ENCODE measurements around the gene CASP5.
"Not testable (repeated sequence)": the region's sequence is repeated elsewhere in the genome, so short reads cannot be mapped to it uniquely, and the experiment has no call there.

CASP5 gene

GRCh38 chr11:105023003-105023402 lies at the start of gene CASP5:
CASP5 (minus strand) TSS chr11:105023168; CDS start chr11:105023136, 32 bp downstream.
- DNase-seq (ENCODE audit: low spot score): no peak
- H3K27me3 Mint-ChIP-seq (ENCODE audit: low read depth): no peaks in the 10 kb centered on the region
- H3K4me1 Mint-ChIP-seq (ENCODE audit: low read depth): peaks cover 7% of the 10 kb centered on the region
- no peak within 1 kb of the TSS for H3K4me3 Mint-ChIP-seq
- no peak within 1 kb of the TSS for H3K27ac Mint-ChIP-seq
- no peaks in the 10 kb centered on the region for H3K9me3 Mint-ChIP-seq
- peaks cover 29% of the 10 kb centered on the region for H3K36me3 Mint-ChIP-seq (ENCODE audit: low read depth)

- not testable (repeated sequence) for H3K36me3 Mint-ChIP-seq (ENCODE audit: low read depth); H3K27me3 Mint-ChIP-seq (ENCODE audit: low read depth); H3K4me3 Mint-ChIP-seq; DNase-seq (ENCODE audit: low spot score); H3K9me3 Mint-ChIP-seq; H3K27ac Mint-ChIP-seq
- peaks cover 17% of the 10 kb centered on the region for H3K4me1 Mint-ChIP-seq (ENCODE audit: low read depth)
Observed at GRCh38 chr11:105072080-105072479, 49.1 kb upstream of the CASP5 start.

DNA sequence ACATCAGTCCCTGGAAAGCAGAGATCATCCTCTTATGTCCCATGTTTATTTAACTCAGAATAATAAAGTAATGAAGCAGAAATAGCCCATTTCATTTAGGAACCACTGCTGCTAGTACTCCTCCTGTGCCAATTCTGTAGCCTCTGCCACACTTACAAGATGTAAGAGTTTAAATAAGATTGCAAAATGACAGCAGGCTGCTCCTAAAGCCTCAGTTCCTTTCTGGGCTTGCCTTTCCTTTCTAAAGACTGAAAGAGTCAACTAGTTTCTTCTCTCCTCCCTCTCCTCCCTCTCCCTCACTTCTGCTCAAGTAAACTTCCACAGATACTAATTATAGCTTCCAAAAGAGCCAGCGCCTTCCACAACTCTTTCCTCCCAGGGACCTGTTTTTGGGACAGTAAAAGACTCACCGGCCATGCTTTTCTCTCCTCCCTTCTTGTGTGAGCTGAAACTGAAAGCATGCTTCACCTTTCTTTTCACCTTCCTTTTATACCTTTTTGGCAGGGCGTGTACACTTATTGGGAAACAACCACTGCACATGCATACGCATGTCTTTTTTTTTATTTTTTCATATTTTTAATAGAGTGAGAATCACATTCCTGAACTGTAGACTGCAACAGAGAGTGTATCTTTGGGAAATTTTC lies 48.2 kb upstream of the CASP5 start:
- no peaks in the 10 kb centered on the region for H3K9me3 Mint-ChIP-seq
- H3K27me3 Mint-ChIP-seq (ENCODE audit: low read depth): no peaks in the 10 kb centered on the region
- no peaks in the 10 kb centered on the region for H3K36me3 Mint-ChIP-seq (ENCODE audit: low read depth)
- peak overlapping the region; percentile 84 for H3K27ac Mint-ChIP-seq
- DNase-seq (ENCODE audit: low spot score): no peak
- H3K4me1 Mint-ChIP-seq (ENCODE audit: low read depth): peaks cover 17% of the 10 kb centered on the region
- H3K4me3 Mint-ChIP-seq: peak overlapping the region; percentile 85

DNA sequence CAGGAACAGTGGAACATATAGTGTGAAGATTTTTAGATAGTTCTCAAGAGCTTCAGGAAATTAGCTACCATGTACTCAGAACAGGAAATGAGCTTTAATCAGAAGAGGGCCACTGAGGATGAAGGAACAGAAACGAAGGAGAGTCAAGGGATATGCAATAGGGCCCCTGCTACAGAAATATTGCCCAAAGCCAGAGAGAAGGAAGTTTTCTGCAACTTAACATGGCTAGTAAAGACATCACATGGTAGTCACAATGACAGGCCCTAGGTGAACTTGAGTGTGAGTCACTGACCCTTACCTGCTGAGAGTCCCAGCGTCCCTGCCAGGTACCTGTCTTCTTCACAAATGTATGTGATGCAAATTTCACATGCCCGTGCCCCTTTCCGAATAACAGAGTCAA lies 47.3 kb upstream of the CASP5 start:
- H3K4me1 Mint-ChIP-seq (ENCODE audit: low read depth): peaks cover 17% of the 10 kb centered on the region

DNA sequence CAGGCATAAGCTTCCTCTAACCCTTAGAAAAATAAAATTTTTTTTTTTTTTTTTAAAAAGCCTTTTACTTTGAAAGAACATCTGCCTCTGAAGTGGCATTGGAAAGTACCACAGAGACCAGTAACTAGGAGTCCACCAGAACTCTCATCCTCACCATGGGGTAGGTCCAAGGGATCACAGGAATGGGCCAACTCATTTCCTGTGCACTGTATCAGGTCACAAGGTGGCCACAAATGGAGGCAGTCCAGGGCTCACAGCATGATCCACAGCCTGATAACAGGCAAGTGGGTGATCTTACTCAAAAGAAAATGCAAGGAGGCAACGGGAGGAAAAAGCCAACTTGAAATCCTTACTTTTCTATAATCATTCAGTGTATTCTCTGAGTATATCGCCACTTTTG lies 46.8 kb upstream of the CASP5 start:
- Mint-ChIP-seq H3K4me3 (peak overlapping the region; percentile 85), H3K4me1 (ENCODE audit: low read depth) (peaks cover 17% of the 10 kb centered on the region)
- H3K27me3 Mint-ChIP-seq (ENCODE audit: low read depth); H3K27ac Mint-ChIP-seq; H3K36me3 Mint-ChIP-seq (ENCODE audit: low read depth); H3K9me3 Mint-ChIP-seq; DNase-seq (ENCODE audit: low spot score): not testable (repeated sequence)

More for the DNA sequence above, 47.3 kb upstream of the CASP5 start:
- Mint-ChIP-seq H3K9me3 (no peaks in the 10 kb centered on the region), H3K4me3 (peak overlapping the region; percentile 85), H3K36me3 (ENCODE audit: low read depth) (no peaks in the 10 kb centered on the region), H3K27ac (no peak overlapping the region), H3K27me3 (ENCODE audit: low read depth) (no peaks in the 10 kb centered on the region)
- DNase-seq (ENCODE audit: low spot score): no peak

GRCh38 chr11:105063245-105063941 lies 40.4 kb upstream of the CASP5 start:
- H3K27ac Mint-ChIP-seq; H3K4me1 Mint-ChIP-seq (ENCODE audit: low read depth); H3K36me3 Mint-ChIP-seq (ENCODE audit: low read depth); H3K9me3 Mint-ChIP-seq; DNase-seq (ENCODE audit: low spot score); H3K4me3 Mint-ChIP-seq: not testable (repeated sequence)
- peaks cover 11% of the 10 kb centered on the region for H3K27me3 Mint-ChIP-seq (ENCODE audit: low read depth)

DNA sequence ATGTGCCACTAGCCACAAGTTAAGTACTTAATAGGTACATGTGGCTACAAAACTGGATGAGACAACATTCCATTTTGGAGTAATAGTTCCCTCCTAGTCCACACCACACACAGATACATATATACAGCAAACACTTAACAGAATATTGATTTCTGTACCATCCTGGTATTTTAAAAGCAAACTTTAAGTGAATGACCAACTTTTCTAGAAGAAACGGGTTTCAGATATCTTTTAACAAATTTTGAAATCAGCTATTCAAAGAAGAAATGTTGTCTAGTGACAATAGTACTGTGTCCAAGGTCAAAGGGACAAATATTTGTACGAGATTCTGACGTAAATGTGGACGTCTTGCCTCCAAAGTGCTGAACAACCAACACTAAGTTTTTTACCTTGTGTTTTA lies 34.5 kb upstream of the CASP5 start:
- H3K4me1 Mint-ChIP-seq (ENCODE audit: low read depth): peaks cover under 1% of the 10 kb centered on the region
- H3K9me3 Mint-ChIP-seq: no peaks in the 10 kb centered on the region
- no peak for DNase-seq (ENCODE audit: low spot score)
- no peaks in the 10 kb centered on the region for H3K36me3 Mint-ChIP-seq (ENCODE audit: low read depth)
- no peak overlapping the region for H3K27ac Mint-ChIP-seq
- H3K4me3 Mint-ChIP-seq: no peak overlapping the region
- H3K27me3 Mint-ChIP-seq (ENCODE audit: low read depth): peaks cover 11% of the 10 kb centered on the region

GRCh38 chr11:105056446-105056845 lies 33.5 kb upstream of the CASP5 start:
- no peak overlapping the region for H3K4me3 Mint-ChIP-seq
- peaks cover 6% of the 10 kb centered on the region for H3K27me3 Mint-ChIP-seq (ENCODE audit: low read depth)
- H3K36me3 Mint-ChIP-seq (ENCODE audit: low read depth): no peaks in the 10 kb centered on the region
- no peaks in the 10 kb centered on the region for H3K9me3 Mint-ChIP-seq
- H3K27ac Mint-ChIP-seq: no peak overlapping the region
- peaks cover 3% of the 10 kb centered on the region for H3K4me1 Mint-ChIP-seq (ENCODE audit: low read depth)
- DNase-seq (ENCODE audit: low spot score): no peak

- Mint-ChIP-seq H3K27me3 (ENCODE audit: low read depth) (peaks cover 4% of the 10 kb centered on the region), H3K4me1 (ENCODE audit: low read depth) (peaks cover 3% of the 10 kb centered on the region), H3K9me3 (no peaks in the 10 kb centered on the region), H3K4me3 (no peak overlapping the region), H3K36me3 (ENCODE audit: low read depth) (no peaks in the 10 kb centered on the region), H3K27ac (no peak overlapping the region)
- no peak for DNase-seq (ENCODE audit: low spot score)
Observed at GRCh38 chr11:105054723-105055493, 31.9 kb upstream of the CASP5 start.

DNA sequence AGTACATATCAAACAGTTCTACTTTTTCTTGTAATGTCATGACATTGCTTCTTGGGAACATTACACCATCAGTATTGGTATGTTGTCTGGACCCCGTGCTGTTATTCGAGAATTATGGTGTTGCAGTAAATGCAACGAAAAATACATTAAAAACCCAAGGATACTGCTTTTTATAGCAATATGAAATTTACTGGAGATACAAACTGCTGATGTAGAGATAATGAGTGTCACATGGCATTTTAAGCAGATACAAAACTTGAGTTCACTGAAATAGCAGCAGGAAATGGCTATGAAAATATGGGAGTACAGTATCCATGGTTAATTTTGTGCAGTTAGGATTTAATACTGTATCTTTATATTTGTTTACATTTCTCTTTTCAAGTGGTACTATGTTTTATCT lies 29.5 kb upstream of the CASP5 start:
- Mint-ChIP-seq H3K27me3 (ENCODE audit: low read depth) (peaks cover 4% of the 10 kb centered on the region), H3K9me3 (no peaks in the 10 kb centered on the region), H3K4me3 (no peak overlapping the region), H3K27ac (no peak overlapping the region), H3K4me1 (ENCODE audit: low read depth) (peaks cover 3% of the 10 kb centered on the region), H3K36me3 (ENCODE audit: low read depth) (no peaks in the 10 kb centered on the region)
- no peak for DNase-seq (ENCODE audit: low spot score)

GRCh38 chr11:105051559-105051958 lies 28.6 kb upstream of the CASP5 start:
- no peaks in the 10 kb centered on the region for H3K36me3 Mint-ChIP-seq (ENCODE audit: low read depth)
- no peaks in the 10 kb centered on the region for H3K9me3 Mint-ChIP-seq
- H3K27ac Mint-ChIP-seq: no peak overlapping the region
- no peak overlapping the region for H3K4me3 Mint-ChIP-seq
- H3K27me3 Mint-ChIP-seq (ENCODE audit: low read depth): peaks cover 4% of the 10 kb centered on the region
- peaks cover 5% of the 10 kb centered on the region for H3K4me1 Mint-ChIP-seq (ENCODE audit: low read depth)
- DNase-seq (ENCODE audit: low spot score): no peak

- H3K27me3 Mint-ChIP-seq (ENCODE audit: low read depth): peaks cover 2% of the 10 kb centered on the region
- no peaks in the 10 kb centered on the region for H3K9me3 Mint-ChIP-seq
- no peak for DNase-seq (ENCODE audit: low spot score)
- H3K27ac Mint-ChIP-seq: no peak overlapping the region
- no peak overlapping the region for H3K4me3 Mint-ChIP-seq
- peaks cover 14% of the 10 kb centered on the region for H3K4me1 Mint-ChIP-seq (ENCODE audit: low read depth)
- peaks cover 4% of the 10 kb centered on the region for H3K36me3 Mint-ChIP-seq (ENCODE audit: low read depth)
Observed at GRCh38 chr11:105049481-105049880, 26.5 kb upstream of the CASP5 start.

DNA sequence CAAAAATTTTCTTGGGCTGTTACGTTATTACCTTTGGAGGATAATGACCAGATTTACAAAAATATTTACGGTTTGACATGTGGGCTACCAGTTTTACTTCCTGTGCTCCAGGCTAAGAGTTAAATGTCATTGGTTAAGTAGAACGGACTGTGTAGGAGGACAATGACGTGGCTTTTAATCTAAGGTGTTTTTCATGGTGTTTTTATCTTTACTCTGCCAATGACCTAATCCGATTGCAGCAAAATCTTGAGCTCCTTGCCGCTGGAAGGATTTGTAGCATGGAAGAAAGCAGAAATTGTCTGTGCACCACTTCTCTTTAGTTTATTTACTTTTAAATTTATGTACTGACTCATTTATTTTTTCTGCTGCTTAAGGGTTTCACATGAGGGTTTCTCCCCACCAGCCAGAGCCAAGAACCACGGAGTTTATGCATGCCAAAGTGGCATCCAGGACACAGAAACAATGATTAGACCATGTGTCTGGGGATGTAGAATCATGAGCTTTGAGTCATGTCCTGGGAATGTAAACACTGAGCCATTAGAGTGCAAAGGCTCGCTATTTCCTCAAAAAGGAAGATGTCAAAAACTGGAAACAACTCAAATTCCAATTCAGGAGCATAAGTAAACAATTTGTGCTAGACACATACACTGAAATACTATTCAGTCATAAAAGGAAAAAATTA lies 24.1 kb upstream of the CASP5 start:
- Mint-ChIP-seq H3K4me3 (no peak overlapping the region), H3K27ac (no peak overlapping the region), H3K27me3 (ENCODE audit: low read depth) (no peaks in the 10 kb centered on the region), H3K36me3 (ENCODE audit: low read depth) (peaks cover 19% of the 10 kb centered on the region), H3K9me3 (no peaks in the 10 kb centered on the region), H3K4me1 (ENCODE audit: low read depth) (peaks cover 24% of the 10 kb centered on the region)
- DNase-seq (ENCODE audit: low spot score): no peak
